ENCODE data around the gene GABARAPL2.

GABARAPL2 gene

DNA sequence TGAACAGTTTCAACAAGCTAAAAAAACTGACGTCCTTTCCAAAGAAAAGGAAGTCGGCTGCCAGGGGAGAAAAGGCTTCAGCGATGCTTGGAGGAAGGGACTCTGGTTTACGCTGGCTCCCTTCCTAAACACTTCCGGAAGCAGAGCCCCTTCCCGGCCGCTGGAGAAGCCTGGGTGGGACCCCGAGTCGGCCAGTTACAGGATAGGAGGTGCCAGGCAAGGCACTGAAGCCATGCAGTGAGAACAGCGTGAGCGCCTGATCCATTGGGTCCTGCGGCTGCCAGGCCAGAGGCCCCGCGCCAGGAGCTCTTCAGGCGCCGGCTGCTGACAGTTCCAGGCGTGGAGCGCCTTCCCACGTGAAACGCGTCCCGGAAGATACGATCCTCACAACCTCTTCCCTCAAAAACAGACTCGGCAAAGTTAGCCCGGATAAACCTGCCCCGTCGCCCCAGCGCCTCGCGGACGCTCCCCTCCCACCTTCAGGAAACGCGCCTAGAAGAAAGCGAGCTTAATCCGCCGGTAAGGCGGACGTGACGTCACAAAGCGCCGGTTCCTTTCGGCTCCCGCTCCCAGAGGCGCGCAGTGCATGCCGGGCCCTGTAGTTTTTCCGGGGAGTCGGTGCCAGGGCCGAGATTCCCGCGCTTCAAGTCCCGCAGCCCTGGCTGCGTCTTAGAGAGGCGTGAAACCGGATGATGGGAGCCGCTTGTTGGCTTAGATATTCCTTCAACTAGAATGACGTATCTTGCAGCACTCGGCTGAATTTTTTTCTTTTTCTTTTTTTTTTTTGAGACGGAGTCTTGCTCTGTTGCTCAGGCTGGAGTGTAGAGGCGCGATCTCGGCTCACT lies 56.8 kb downstream of the GABARAPL2 start, which contains the start of gene ADAT1:
ADAT1 (minus strand) TSS at position 521 of the 845 bp plus-strand sequence. CDS start 2,482 bp downstream, outside the sequence.
- H3K27ac ChIP-seq, result peak within 1 kb of the TSS; percentile 85
- ChIA-PET CTCF (interaction anchor here (0.6 to 1.2 kb wide), 3 partner anchors 106 to 908 kb away, joined by 3 to 4 read pairs (median 4); no protein-coding TSS in a partner anchor), POLR2A (ENCODE audit: low non-redundant PET) (interaction anchor here (0.5 to 1.7 kb wide), 3 partner anchors 24 to 618 kb away, joined by 3 to 5 read pairs (median 4); partner anchors contain the start of genes KARS1 and TERF2IP)
- TF ChIP-seq, protein P1, sequence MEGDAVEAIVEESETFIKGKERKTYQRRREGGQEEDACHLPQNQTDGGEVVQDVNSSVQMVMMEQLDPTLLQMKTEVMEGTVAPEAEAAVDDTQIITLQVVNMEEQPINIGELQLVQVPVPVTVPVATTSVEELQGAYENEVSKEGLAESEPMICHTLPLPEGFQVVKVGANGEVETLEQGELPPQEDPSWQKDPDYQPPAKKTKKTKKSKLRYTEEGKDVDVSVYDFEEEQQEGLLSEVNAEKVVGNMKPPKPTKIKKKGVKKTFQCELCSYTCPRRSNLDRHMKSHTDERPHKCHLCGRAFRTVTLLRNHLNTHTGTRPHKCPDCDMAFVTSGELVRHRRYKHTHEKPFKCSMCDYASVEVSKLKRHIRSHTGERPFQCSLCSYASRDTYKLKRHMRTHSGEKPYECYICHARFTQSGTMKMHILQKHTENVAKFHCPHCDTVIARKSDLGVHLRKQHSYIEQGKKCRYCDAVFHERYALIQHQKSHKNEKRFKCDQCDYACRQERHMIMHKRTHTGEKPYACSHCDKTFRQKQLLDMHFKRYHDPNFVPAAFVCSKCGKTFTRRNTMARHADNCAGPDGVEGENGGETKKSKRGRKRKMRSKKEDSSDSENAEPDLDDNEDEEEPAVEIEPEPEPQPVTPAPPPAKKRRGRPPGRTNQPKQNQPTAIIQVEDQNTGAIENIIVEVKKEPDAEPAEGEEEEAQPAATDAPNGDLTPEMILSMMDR (conservative IDR thresholded peaks at IDR 0.05; ENCODE audit: low read depth), result no peak
- DNase-seq (ENCODE audit: low spot score), result peak; percentile 95

DNA sequence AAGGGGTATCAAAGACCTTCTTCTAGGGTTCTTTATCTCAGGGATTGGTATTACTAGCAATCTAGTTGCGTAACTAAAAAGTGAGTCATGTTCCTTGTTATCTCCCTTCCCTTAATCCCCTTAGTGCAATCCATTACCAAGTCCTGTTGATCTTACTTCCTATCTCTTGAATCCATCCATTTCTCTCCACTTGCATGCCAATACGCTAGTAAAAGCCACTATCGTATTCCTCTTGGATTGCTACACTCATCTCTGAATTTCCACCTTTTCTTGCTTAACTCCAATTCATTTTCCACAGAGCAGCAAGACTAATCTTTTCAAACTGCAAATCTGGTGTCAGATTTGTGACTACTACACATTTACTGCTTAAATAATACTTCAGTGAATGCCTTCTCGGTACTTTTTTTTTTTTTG lies 58.7 kb downstream of the GABARAPL2 start:
- peak; percentile 45 for DNase-seq (ENCODE audit: low spot score)
- POLR2A ChIA-PET (ENCODE audit: low non-redundant PET), result no interaction called here
- TF ChIP-seq, protein P1 (conservative IDR thresholded peaks at IDR 0.05; ENCODE audit: low read depth), result no peak
- CTCF ChIA-PET, result no interaction called here
- peak overlapping the region; percentile 52 for H3K27ac ChIP-seq

DNA sequence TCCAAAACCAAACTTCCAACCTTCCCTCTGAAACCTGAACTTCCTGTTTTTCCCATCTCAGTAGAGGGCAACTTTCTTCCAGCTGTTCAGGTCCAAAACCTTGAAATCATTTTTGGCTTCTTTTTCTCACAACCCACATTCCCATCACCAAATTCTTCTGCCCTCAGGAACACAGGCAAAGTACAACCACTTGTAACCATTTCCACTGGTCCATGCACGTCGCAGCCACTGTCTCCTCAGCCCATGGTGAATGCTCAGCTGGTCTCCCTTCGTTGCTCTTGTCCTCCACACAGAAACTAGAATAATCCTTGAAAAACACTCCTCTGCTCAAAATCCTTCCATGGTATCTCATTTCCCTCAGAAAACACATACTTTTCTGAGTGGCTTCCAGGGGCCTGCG lies 60.6 kb downstream of the GABARAPL2 start:
- DNase-seq (ENCODE audit: low spot score), result no peak
- no peak overlapping the region for H3K27ac ChIP-seq
- CTCF ChIA-PET, result interaction anchor here (0.5 kb wide), 1 partner anchor 730 kb away, joined by 3 read pairs; no protein-coding TSS in a partner anchor
- TF ChIP-seq, protein P1 (conservative IDR thresholded peaks at IDR 0.05; ENCODE audit: low read depth), result no peak
- POLR2A ChIA-PET (ENCODE audit: low non-redundant PET), result no interaction called here

Data from RWPE1 (cell line).